MM.1S (cell line): ENCODE data around the gene GBA2.

ENCODE experiments used
- DNase-seq: peaks from one replicate; pipeline ENCODE4 v3.0.0-alpha.2; 2015
- H2AFZ ChIP-seq: fragments of 300-600 bp; sonication (generic); 2 replicates; pipeline ENCODE4 v1.6.0; 2016; ENCODE audit warnings: antibody characterized with exemption, low read length
- H3F3A ChIP-seq: fragments of 300-600 bp; sonication (generic); 2 replicates; pipeline ENCODE4 v1.6.1; 2016; ENCODE audit warnings: mild to moderate bottlenecking, antibody characterized with exemption, low read length, moderate library complexity, mixed read lengths; ENCODE audit not compliant: insufficient read depth
- H3K27ac ChIP-seq: fragments of 300-600 bp; sonication (generic); 2 replicates; pipeline ENCODE4 v1.5.1; 2016; ENCODE audit warnings: mild to moderate bottlenecking, low read length
- H3K27me3 ChIP-seq: fragments of 300-600 bp; sonication (generic); replicated peaks from 2 replicates; pipeline ENCODE4 v1.6.0; 2016; ENCODE audit warnings: low read length; ENCODE audit not compliant: insufficient read depth
- H3K36me3 ChIP-seq: fragments of 300-600 bp; sonication (generic); replicated peaks from 2 replicates; pipeline ENCODE4 v1.6.1; 2016; ENCODE audit warnings: mild to moderate bottlenecking, low read length, mixed read lengths; ENCODE audit not compliant: insufficient read depth
- H3K4me1 ChIP-seq: fragments of 300-600 bp; sonication (generic); 2 replicates; pipeline ENCODE4 v1.6.1; 2016; ENCODE audit warnings: low read length, mixed read lengths
- H3K4me2 ChIP-seq: fragments of 300-600 bp; sonication (generic); 2 replicates; pipeline ENCODE4 v1.6.0; 2016; ENCODE audit warnings: low read depth, low read length
- H3K4me3 ChIP-seq: fragments of 300-600 bp; sonication (generic); 2 replicates; pipeline ENCODE4 v1.5.1; 2016; ENCODE audit warnings: low read length, mixed read lengths
- H3K79me2 ChIP-seq: fragments of 300-600 bp; sonication (generic); 2 replicates; pipeline ENCODE4 v1.6.1; 2016; ENCODE audit warnings: mixed run types, low read length, mixed read lengths
- H3K9ac ChIP-seq: fragments of 300-600 bp; sonication (generic); 2 replicates; pipeline ENCODE4 v1.6.1; 2016; ENCODE audit warnings: low read length, mixed read lengths
- H3K9me2 ChIP-seq: fragments of 300-600 bp; sonication (generic); replicated peaks from 2 replicates; pipeline ENCODE4 v1.6.1; 2016; ENCODE audit warnings: mild to moderate bottlenecking, low read length, mixed read lengths; ENCODE audit not compliant: insufficient read depth
- H3K9me3 ChIP-seq: fragments of 300-600 bp; sonication (generic); replicated peaks from 2 replicates; pipeline ENCODE4 v1.6.1; 2016; ENCODE audit warnings: mild to moderate bottlenecking, low read length, mixed read lengths; ENCODE audit not compliant: insufficient read depth
- H4K20me1 ChIP-seq: fragments of 300-600 bp; sonication (generic); 2 replicates; pipeline ENCODE4 v1.6.1; 2016; ENCODE audit warnings: mild to moderate bottlenecking, low read length, moderate library complexity, mixed read lengths; ENCODE audit not compliant: insufficient read depth
- EZH2 ChIP-seq: fragments of 300-600 bp; sonication (generic); optimal IDR thresholded peaks from 2 replicates; pipeline ENCODE3; 2017; ENCODE audit warnings: low read depth, mild to moderate bottlenecking, antibody characterized with exemption, low read length, mixed read lengths
- EZH2phosphoT487 ChIP-seq: fragments of 300-600 bp; sonication (generic); IDR thresholded peaks from 2 replicates; pipeline ENCODE4 v1.6.1; 2018; ENCODE audit warnings: antibody characterized with exemption, low read length
- TF ChIP-seq, protein P1 (sequence below): fragments of 300-600 bp; sonication (generic); IDR thresholded peaks from 2 replicates; pipeline ENCODE4 v1.5.1; 2016; ENCODE audit warnings: antibody characterized with exemption, low read length, mixed read lengths

The GBA2 gene

DNA sequence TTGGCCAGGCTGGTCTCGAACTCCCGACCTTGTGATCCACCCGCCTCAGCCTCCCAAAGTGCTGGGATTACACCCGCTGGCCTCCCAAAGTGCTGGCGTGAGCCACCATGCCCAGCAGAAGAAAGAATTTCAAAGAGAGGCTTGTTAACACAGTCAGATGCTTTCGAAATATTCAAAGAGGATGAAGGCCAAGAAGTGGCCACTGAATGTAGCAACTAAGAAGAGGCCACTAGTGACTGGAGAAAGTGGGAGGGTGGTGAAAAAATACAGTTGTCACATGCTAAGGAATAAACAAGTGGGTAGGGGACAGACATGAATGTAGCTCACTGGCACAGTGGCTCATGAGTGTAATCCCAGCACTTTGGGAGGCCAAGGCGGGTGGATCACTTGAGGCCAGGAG lies 46.3 kb downstream of the GBA2 start:
- no peaks in the 10 kb centered on the region for H3K27me3 ChIP-seq
- H3F3A ChIP-seq = no peaks in the 10 kb centered on the region
- DNase-seq = no peak
- H3K9me2 ChIP-seq = no peaks in the 10 kb centered on the region
- H3K27ac ChIP-seq = no peak overlapping the region
- H2AFZ ChIP-seq = no peak overlapping the region
- no peak overlapping the region for H3K4me2 ChIP-seq
- no peaks in the 10 kb centered on the region for H3K79me2 ChIP-seq
- H3K9me3 ChIP-seq = no peaks in the 10 kb centered on the region
- no peak overlapping the region for H3K9ac ChIP-seq
- no peak overlapping the region for H3K4me3 ChIP-seq
- TF ChIP-seq, protein P1, sequence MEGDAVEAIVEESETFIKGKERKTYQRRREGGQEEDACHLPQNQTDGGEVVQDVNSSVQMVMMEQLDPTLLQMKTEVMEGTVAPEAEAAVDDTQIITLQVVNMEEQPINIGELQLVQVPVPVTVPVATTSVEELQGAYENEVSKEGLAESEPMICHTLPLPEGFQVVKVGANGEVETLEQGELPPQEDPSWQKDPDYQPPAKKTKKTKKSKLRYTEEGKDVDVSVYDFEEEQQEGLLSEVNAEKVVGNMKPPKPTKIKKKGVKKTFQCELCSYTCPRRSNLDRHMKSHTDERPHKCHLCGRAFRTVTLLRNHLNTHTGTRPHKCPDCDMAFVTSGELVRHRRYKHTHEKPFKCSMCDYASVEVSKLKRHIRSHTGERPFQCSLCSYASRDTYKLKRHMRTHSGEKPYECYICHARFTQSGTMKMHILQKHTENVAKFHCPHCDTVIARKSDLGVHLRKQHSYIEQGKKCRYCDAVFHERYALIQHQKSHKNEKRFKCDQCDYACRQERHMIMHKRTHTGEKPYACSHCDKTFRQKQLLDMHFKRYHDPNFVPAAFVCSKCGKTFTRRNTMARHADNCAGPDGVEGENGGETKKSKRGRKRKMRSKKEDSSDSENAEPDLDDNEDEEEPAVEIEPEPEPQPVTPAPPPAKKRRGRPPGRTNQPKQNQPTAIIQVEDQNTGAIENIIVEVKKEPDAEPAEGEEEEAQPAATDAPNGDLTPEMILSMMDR = no peak
- TF ChIP-seq EZH2 (no peak), EZH2phosphoT487 (no peak)
- H4K20me1 ChIP-seq = no peaks in the 10 kb centered on the region
- peaks cover 4% of the 10 kb centered on the region; the same call in 1 of the 2 replicates for H3K36me3 ChIP-seq
- no peaks in the 10 kb centered on the region for H3K4me1 ChIP-seq

DNA sequence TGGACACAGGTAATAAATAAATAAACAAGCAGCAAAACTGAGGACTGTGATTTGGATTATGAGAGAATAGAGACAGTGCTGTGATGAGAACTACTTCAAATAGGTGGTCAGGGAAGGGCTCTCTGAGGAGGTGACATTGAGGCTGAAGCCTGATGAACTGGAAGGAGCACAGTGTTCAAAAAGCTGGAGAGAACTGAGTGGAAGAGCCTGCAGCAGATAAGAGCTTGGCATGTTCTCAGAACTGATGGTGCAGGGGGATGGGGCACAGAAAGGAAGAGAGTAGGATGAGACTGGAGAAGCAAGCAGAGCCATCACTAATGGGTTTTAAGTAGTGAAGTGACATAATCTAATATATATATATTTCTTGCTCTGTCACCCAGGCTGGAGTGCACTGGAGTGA lies 48.1 kb downstream of the GBA2 start:
- Histone ChIP-seq H3F3A (no peaks in the 10 kb centered on the region), H3K79me2 (no peaks in the 10 kb centered on the region)

DNA sequence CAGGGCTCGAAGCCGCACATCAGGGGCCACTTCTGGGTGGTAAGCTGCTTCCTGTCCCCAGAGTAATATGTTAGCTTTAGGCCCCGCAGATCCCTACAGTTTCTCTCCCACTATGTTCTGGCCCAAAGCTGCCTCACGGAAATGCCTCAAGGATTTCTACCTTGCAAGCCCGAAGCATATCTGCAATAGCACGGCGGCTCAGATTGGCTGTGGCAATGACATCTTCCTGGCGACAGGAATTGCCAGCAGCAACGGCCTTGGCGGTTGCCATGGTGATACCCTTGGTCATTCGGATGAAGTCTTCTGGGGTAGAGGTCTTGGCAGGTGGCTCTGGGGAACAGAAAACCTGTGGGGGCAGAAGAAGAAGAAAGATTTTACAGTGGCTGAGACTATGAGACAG lies 49.0 kb downstream of the GBA2 start:
- Histone ChIP-seq H3F3A (no peaks in the 10 kb centered on the region), H3K79me2 (no peaks in the 10 kb centered on the region), H3K9me2 (no peaks in the 10 kb centered on the region), H4K20me1 (no peaks in the 10 kb centered on the region), H3K4me1 (no peaks in the 10 kb centered on the region), H3K27me3 (no peaks in the 10 kb centered on the region), H3K4me2 (no peak overlapping the region), H3K36me3 (0 out of 2 replicates have a peak, but pooled peaks cover 4% of the 10 kb centered on the region), H3K27ac (no peak overlapping the region), H3K4me3 (no peak overlapping the region), H3K9ac (no peak overlapping the region), H2AFZ (no peak overlapping the region), H3K9me3 (no peaks in the 10 kb centered on the region)
- TF ChIP-seq, protein P1 = no peak
- TF ChIP-seq EZH2 (no peak), EZH2phosphoT487 (no peak)
- DNase-seq = no peak

More for the DNA sequence above, 48.1 kb downstream of the GBA2 start:
- H4K20me1 ChIP-seq = no peaks in the 10 kb centered on the region
- H3K9me3 ChIP-seq = no peaks in the 10 kb centered on the region
- TF ChIP-seq, protein P1 = no peak
- TF ChIP-seq EZH2 (no peak), EZH2phosphoT487 (no peak)
- no peaks in the 10 kb centered on the region for H3K27me3 ChIP-seq
- H3K36me3 ChIP-seq = 0 out of 2 replicates have a peak, but pooled peaks cover 4% of the 10 kb centered on the region
- DNase-seq = no peak
- no peak overlapping the region for H2AFZ ChIP-seq
- no peak overlapping the region for H3K4me3 ChIP-seq
- H3K9me2 ChIP-seq = no peaks in the 10 kb centered on the region
- no peaks in the 10 kb centered on the region for H3K4me1 ChIP-seq
- no peak overlapping the region for H3K4me2 ChIP-seq
- H3K9ac ChIP-seq = no peak overlapping the region
- H3K27ac ChIP-seq = no peak overlapping the region
